H1 (cell line): ENCODE results near the gene WBP1L. TPM values are rescaled to one million over a fixed set of nuclear protein-coding genes. Genes with fewer than 3 reads are reported as not detected.

Experiments used
- polyA plus RNA-seq, 7 experiments: library from polyadenylated mRNA; depleted of rRNA in 3 of 7; stranded (reverse) in 5 of 7; unstranded in 2 of 7; fragments of >200 nt in 5 of 7; fragments of 200-250 nt in 2 of 7; gene quantifications; 1 replicate in 5 of 7; 2 replicates in 1 of 7; 4 replicates in 1 of 7; pipeline versions ENCODE4 v1.2.1 to v1.2.3, GENCODE V29; 2011 to 2013; ENCODE audit warnings: missing spikeins in 2 of 7, mixed read lengths in 2 of 7
- small RNA-seq: library from polyadenylated mRNA; stranded (forward); fragments of <200 nt; extraction: miRNeasy Mini kit (QIAGEN cat#:217004); gene quantifications from one replicate; pipeline ENCODE3, GENCODE V24; 2013; ENCODE audit not compliant: insufficient read depth
- total RNA-seq: library from RNA; stranded (reverse); fragmentation: NEBNext Ultra II Directional; extraction: Animal tissue kit (Norgen Biotek cat#: 25700); gene quantifications from 2 replicates; pipeline ENCODE4 v1.2.1, GENCODE V29; 2021

Gene WBP1L
- total and polyA plus RNA-seq, 2 of the 8 experiments (the other 6 are each of a cell fraction or from before 2014, with no cell fraction given) = 26.6 to 29.9 TPM

Small RNAs within 50 kb of the gene (small RNA-seq; reads per million reads assigned to genes)
- not detected for gene RNU6-1231P

Other genes starting within 250 kb of the WBP1L start
- gene ACTR1A, start 241.2 kb upstream of the WBP1L start, total RNA-seq = 86.3 and 88.0 TPM in 2 replicates
- gene ACTR1A, start 241.2 kb upstream of the WBP1L start, polyA plus RNA-seq (2011; rRNA removed) = 78.6 and 79.7 TPM in 2 replicates
- gene SUFU, start 240.0 kb upstream of the WBP1L start, total RNA-seq = 9.4 and 10.8 TPM in 2 replicates
- gene SUFU, start 240.0 kb upstream of the WBP1L start, polyA plus RNA-seq (2011; rRNA removed) = 7.0 and 7.1 TPM in 2 replicates
- gene TRIM8, start 99.5 kb upstream of the WBP1L start, total RNA-seq = 35.4 and 38.8 TPM in 2 replicates
- gene TRIM8, start 99.5 kb upstream of the WBP1L start, polyA plus RNA-seq (2011; rRNA removed) = 24.9 and 34.6 TPM in 2 replicates
- gene ARL3, start 29.6 kb upstream of the WBP1L start, total RNA-seq = 15.3 and 16.2 TPM in 2 replicates
- 5.3 and 8.8 TPM in 2 replicates for gene ARL3, start 29.6 kb upstream of the WBP1L start, polyA plus RNA-seq (2011; rRNA removed)
- gene SFXN2, start 29.3 kb upstream of the WBP1L start, total RNA-seq = 20.5 TPM in 2 replicates
- gene SFXN2, start 29.3 kb upstream of the WBP1L start, polyA plus RNA-seq (2011; rRNA removed) = 23.5 and 29.3 TPM in 2 replicates
- gene CYP17A1, start 93.5 kb downstream of the WBP1L start, total RNA-seq = not detected in 2 replicates
- gene CYP17A1, start 93.5 kb downstream of the WBP1L start, polyA plus RNA-seq (2011; rRNA removed) = not detected in 2 replicates
- 2.3 and 3.7 TPM in 2 replicates for gene BORCS7, start 110.3 kb downstream of the WBP1L start, total RNA-seq
- gene BORCS7, start 110.3 kb downstream of the WBP1L start, polyA plus RNA-seq (2011; rRNA removed) = 3.8 and 6.7 TPM in 2 replicates
- gene AS3MT, start 125.5 kb downstream of the WBP1L start, total RNA-seq = 10.3 and 10.4 TPM in 2 replicates
- 5.2 and 5.8 TPM in 2 replicates for gene AS3MT, start 125.5 kb downstream of the WBP1L start, polyA plus RNA-seq (2011; rRNA removed)
- gene CNNM2, start 174.3 kb downstream of the WBP1L start, total RNA-seq = 20.3 and 23.6 TPM in 2 replicates
- 7.3 and 13.7 TPM in 2 replicates for gene CNNM2, start 174.3 kb downstream of the WBP1L start, polyA plus RNA-seq (2011; rRNA removed)